ENCODE measurements around the gene LRRC23. TPM values are rescaled to one million over a fixed set of nuclear protein-coding genes. Genes with fewer than 3 reads are reported as not detected.

The LRRC23 gene
- total and polyA plus RNA-seq, 2 of the 13 experiments (the other 11 are each of a cell fraction or from before 2014, with no cell fraction given): 6.0 to 7.8 TPM

DNA sequence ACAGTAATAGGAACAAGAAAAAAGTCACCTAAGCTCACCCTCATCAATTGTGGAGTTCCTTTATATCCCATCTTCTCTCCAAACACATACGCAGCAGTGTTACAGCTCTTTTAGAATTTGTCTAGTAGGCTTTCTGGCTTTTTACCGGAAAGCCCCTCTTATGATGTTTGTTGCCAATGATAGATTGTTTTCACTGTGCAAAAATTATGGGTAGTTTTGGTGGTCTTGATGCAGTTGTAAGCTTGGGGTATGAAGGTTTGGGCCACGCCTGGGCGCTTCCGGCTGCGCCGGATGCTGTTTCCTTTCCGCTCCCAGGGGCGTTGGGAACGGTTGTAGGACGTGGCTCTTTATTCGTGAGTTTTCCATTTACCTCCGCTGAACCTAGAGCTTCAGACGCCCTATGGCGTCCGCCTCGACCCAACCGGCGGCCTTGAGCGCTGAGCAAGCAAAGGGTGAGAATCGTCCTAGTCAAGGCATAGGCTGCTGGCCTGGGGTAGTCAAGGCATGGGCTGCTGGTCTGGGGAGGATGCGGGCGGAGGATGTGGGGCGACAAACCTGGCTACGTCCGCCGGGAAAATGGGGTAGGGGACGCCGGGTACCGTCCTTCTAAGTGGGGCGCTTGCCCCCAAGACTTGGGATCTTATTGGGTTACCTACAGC, 39.2 kb downstream of the LRRC23 start, which contains the start of the genes C12orf57 and RNU7-1 (continued):
- TF ChIP-seq, protein P1, sequence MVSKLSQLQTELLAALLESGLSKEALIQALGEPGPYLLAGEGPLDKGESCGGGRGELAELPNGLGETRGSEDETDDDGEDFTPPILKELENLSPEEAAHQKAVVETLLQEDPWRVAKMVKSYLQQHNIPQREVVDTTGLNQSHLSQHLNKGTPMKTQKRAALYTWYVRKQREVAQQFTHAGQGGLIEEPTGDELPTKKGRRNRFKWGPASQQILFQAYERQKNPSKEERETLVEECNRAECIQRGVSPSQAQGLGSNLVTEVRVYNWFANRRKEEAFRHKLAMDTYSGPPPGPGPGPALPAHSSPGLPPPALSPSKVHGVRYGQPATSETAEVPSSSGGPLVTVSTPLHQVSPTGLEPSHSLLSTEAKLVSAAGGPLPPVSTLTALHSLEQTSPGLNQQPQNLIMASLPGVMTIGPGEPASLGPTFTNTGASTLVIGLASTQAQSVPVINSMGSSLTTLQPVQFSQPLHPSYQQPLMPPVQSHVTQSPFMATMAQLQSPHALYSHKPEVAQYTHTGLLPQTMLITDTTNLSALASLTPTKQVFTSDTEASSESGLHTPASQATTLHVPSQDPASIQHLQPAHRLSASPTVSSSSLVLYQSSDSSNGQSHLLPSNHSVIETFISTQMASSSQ (IDR thresholded peaks at IDR 0.05; ENCODE audit: low read depth): peak; percentile 65
- TF ChIP-seq, protein P1 (CRISPR knock-in tag; IDR thresholded peaks at IDR 0.05; ENCODE audit: borderline replicate concordance): peak; percentile 69; the same call in 1 of the 2 replicates
- TF ChIP-seq PHF20 (CRISPR knock-in tag; IDR thresholded peaks at IDR 0.05): no peak
- TF ChIP-seq ADNP (CRISPR knock-in tag; IDR thresholded peaks at IDR 0.05): no peak
- TF ChIP-seq, protein P2, sequence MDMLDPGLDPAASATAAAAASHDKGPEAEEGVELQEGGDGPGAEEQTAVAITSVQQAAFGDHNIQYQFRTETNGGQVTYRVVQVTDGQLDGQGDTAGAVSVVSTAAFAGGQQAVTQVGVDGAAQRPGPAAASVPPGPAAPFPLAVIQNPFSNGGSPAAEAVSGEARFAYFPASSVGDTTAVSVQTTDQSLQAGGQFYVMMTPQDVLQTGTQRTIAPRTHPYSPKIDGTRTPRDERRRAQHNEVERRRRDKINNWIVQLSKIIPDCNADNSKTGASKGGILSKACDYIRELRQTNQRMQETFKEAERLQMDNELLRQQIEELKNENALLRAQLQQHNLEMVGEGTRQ (IDR thresholded peaks at IDR 0.05; ENCODE audit: low read depth, low read length): no peak
- TF ChIP-seq, protein P2 (CRISPR knock-in tag; IDR thresholded peaks at IDR 0.05; ENCODE audit: borderline replicate concordance): no peak; the same call in 1 of the 2 replicates
- 0 out of 2 replicates have a peak, but pooled peaks have one; percentile 50 for TF ChIP-seq ZNF766 (CRISPR knock-in tag; IDR thresholded peaks at IDR 0.05; ENCODE audit: borderline replicate concordance)
- TF ChIP-seq NR1H2 (CRISPR knock-in tag; IDR thresholded peaks at IDR 0.05; ENCODE audit: borderline replicate concordance, low read depth): no peak
- 0 out of 2 replicates have a peak, but pooled peaks have one; percentile 73 for TF ChIP-seq ZNF557 (CRISPR knock-in tag; IDR thresholded peaks at IDR 0.05)
- peak; percentile 80 for TF ChIP-seq NKX3-1 (CRISPR knock-in tag; IDR thresholded peaks at IDR 0.05)
- TF ChIP-seq, protein P3, sequence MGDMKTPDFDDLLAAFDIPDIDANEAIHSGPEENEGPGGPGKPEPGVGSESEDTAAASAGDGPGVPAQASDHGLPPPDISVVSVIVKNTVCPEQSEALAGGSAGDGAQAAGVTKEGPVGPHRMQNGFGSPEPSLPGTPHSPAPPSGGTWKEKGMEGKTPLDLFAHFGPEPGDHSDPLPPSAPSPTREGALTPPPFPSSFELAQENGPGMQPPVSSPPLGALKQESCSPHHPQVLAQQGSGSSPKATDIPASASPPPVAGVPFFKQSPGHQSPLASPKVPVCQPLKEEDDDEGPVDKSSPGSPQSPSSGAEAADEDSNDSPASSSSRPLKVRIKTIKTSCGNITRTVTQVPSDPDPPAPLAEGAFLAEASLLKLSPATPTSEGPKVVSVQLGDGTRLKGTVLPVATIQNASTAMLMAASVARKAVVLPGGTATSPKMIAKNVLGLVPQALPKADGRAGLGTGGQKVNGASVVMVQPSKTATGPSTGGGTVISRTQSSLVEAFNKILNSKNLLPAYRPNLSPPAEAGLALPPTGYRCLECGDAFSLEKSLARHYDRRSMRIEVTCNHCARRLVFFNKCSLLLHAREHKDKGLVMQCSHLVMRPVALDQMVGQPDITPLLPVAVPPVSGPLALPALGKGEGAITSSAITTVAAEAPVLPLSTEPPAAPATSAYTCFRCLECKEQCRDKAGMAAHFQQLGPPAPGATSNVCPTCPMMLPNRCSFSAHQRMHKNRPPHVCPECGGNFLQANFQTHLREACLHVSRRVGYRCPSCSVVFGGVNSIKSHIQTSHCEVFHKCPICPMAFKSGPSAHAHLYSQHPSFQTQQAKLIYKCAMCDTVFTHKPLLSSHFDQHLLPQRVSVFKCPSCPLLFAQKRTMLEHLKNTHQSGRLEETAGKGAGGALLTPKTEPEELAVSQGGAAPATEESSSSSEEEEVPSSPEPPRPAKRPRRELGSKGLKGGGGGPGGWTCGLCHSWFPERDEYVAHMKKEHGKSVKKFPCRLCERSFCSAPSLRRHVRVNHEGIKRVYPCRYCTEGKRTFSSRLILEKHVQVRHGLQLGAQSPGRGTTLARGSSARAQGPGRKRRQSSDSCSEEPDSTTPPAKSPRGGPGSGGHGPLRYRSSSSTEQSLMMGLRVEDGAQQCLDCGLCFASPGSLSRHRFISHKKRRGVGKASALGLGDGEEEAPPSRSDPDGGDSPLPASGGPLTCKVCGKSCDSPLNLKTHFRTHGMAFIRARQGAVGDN (CRISPR knock-in tag; IDR thresholded peaks at IDR 0.05): no peak
- TF ChIP-seq ZNF768 (CRISPR knock-in tag; IDR thresholded peaks at IDR 0.05): peak; percentile 57; the same call in 1 of the 2 replicates
- TF ChIP-seq KLF6 (CRISPR knock-in tag; IDR thresholded peaks at IDR 0.05): peak; percentile 80; the same call in 1 of the 2 replicates
- TF ChIP-seq, protein P4, sequence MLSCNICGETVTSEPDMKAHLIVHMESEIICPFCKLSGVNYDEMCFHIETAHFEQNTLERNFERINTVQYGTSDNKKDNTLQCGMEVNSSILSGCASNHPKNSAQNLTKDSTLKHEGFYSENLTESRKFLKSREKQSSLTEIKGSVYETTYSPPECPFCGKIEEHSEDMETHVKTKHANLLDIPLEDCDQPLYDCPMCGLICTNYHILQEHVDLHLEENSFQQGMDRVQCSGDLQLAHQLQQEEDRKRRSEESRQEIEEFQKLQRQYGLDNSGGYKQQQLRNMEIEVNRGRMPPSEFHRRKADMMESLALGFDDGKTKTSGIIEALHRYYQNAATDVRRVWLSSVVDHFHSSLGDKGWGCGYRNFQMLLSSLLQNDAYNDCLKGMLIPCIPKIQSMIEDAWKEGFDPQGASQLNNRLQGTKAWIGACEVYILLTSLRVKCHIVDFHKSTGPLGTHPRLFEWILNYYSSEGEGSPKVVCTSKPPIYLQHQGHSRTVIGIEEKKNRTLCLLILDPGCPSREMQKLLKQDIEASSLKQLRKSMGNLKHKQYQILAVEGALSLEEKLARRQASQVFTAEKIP (CRISPR knock-in tag; IDR thresholded peaks at IDR 0.05; ENCODE audit: borderline replicate concordance): no peak
- no peak for TF ChIP-seq ZNF598 (CRISPR knock-in tag; IDR thresholded peaks at IDR 0.05; ENCODE audit: borderline replicate concordance)
- TF ChIP-seq POLR2AphosphoS2 (IDR thresholded peaks at IDR 0.05; ENCODE audit: low read depth, low read length): peak; percentile 99
- no peak for TF ChIP-seq NCOR1 (IDR thresholded peaks at IDR 0.05; ENCODE audit: borderline replicate concordance, low read length)
